K562 (cell line): ENCODE measurements around the gene KBTBD4. TPM values are rescaled to one million over a fixed set of nuclear protein-coding genes. Genes with fewer than 3 reads are reported as not detected.

Experiments
- ATF1 ChIP-seq, 2 experiments: fragments of 450-650 bp in 1 of 2; IDR thresholded peaks; 2 replicates each; pipeline ENCODE4 v1.6.1; 2016; ENCODE audit warnings: missing compliant biosample characterization in 1 of 2, missing genetic modification characterization in 1 of 2
- BRF2 ChIP-seq: IDR thresholded peaks from 3 replicates; pipeline ENCODE4 v1.6.1; 2011; ENCODE audit warnings: borderline replicate concordance, mild to moderate bottlenecking; ENCODE audit not compliant: insufficient read length, insufficient read depth
- CAMTA2 ChIP-seq: fragments of 250-450 bp; sonication (Bioruptor Pico); conservative IDR thresholded peaks from 2 replicates; pipeline ENCODE4 v1.5.1; 2022
- DDX20 ChIP-seq: fragments of 450-650 bp; IDR thresholded peaks from 2 replicates; pipeline ENCODE4 v1.6.1; 2016; ENCODE audit warnings: missing genetic modification characterization, low read depth, mild to moderate bottlenecking, missing compliant biosample characterization, moderate library complexity
- FOXK1 ChIP-seq: sonication (generic); formaldehyde crosslinking; IDR thresholded peaks from 2 replicates; pipeline ENCODE4 v1.8.0; 2022; ENCODE audit warnings: missing genetic modification reagents, mild to moderate bottlenecking, borderline replicate concordance
- HCFC1 ChIP-seq: IDR thresholded peaks from 2 replicates; pipeline ENCODE4 v1.6.1; 2012; ENCODE audit warnings: low read depth, low read length, improper control_type of control experiment
- HEY1 ChIP-seq: fragments of 250-450 bp; sonication (Bioruptor Pico); IDR thresholded peaks from 2 replicates; pipeline ENCODE4 v1.5.0; 2020; ENCODE audit warnings: mild to moderate bottlenecking, moderate library complexity, borderline replicate concordance
- HMGXB4 ChIP-seq: sonication (generic); formaldehyde crosslinking; IDR thresholded peaks from 2 replicates; pipeline ENCODE4 v1.8.1; 2023; ENCODE audit warnings: mild to moderate bottlenecking, missing genetic modification reagents
- KLF1 ChIP-seq: fragments of 450-650 bp; IDR thresholded peaks from 2 replicates; pipeline ENCODE4 v1.6.1; 2016; ENCODE audit warnings: missing genetic modification characterization, missing compliant biosample characterization
- L3MBTL2 ChIP-seq: fragments of 450-650 bp; IDR thresholded peaks from 2 replicates; pipeline ENCODE4 v1.6.1; 2016; ENCODE audit warnings: mild to moderate bottlenecking, moderate library complexity
- LEF1 ChIP-seq: fragments of 450-650 bp; IDR thresholded peaks from 2 replicates; pipeline ENCODE4 v1.6.1; 2016; ENCODE audit warnings: mild to moderate bottlenecking
- NR2C2 ChIP-seq, 2 experiments: fragments of 200-800 bp in 1 of 2; sonication (Bioruptor generic) in 1 of 2; sonication (generic) in 1 of 2; formaldehyde crosslinking in 1 of 2; IDR thresholded peaks; 2 replicates each; pipeline versions ENCODE4 v1.6.1 to v1.8.0; 2016 to 2022; ENCODE audit warnings: mild to moderate bottlenecking in 1 of 2, missing compliant biosample characterization in 1 of 2, missing genetic modification characterization in 1 of 2, missing genetic modification reagents in 1 of 2
- PHF20 ChIP-seq: fragments of 450-650 bp; IDR thresholded peaks from 2 replicates; pipeline ENCODE4 v1.6.1; 2018; ENCODE audit not compliant: partially characterized antibody
- PHF8 ChIP-seq: fragments of 200-600 bp; sonication (generic); IDR thresholded peaks from 2 replicates; pipeline ENCODE4 v1.6.1; 2012; ENCODE audit warnings: mixed run types, mild to moderate bottlenecking, inconsistent platforms, low read length, moderate library complexity, borderline replicate concordance
- PRDM10 ChIP-seq: fragments of 450-650 bp; IDR thresholded peaks from 2 replicates; pipeline ENCODE4 v1.6.1; 2018; ENCODE audit not compliant: partially characterized antibody
- RCOR1 ChIP-seq, 2 experiments: IDR thresholded peaks; 2 replicates each; pipeline ENCODE4 v1.6.1; 2012; ENCODE audit warnings: low read depth in 2 of 2, low read length in 2 of 2, borderline replicate concordance in 1 of 2, improper control_type of control experiment in 1 of 2
- TAF9B ChIP-seq: fragments of 450-650 bp; IDR thresholded peaks from 2 replicates; pipeline ENCODE4 v1.6.1; 2018; ENCODE audit warnings: mild to moderate bottlenecking; ENCODE audit not compliant: partially characterized antibody
- TRIM24 ChIP-seq, 2 experiments: fragments of 450-650 bp; IDR thresholded peaks; 2 replicates each; pipeline ENCODE4 v1.6.1; 2016
- ZFX ChIP-seq: sonication (generic); formaldehyde crosslinking; IDR thresholded peaks from 2 replicates; pipeline ENCODE4 v1.8.0; 2022; ENCODE audit warnings: mild to moderate bottlenecking, missing genetic modification reagents, moderate library complexity
- ZNF316 ChIP-seq: fragments of 450-650 bp; IDR thresholded peaks from 2 replicates; pipeline ENCODE4 v1.6.1; 2016
- polyA plus RNA-seq, 8 experiments: library from polyadenylated mRNA; depleted of rRNA in 4 of 8; stranded (reverse) in 5 of 8; unstranded in 3 of 8; fragments of >200 nt; fragmentation: Nextera tagmentation in 2 of 8; fragmentation: Illumina TruSeq in 1 of 8; extraction: Ambion mirVana in 2 of 8; extraction: Trizol in 1 of 8; gene quantifications; 2 replicates each; pipeline versions ENCODE4 v1.2.1 to v1.2.3, GENCODE V29; 2011 to 2014; ENCODE audit warnings: inconsistent platforms in 1 of 8, missing spikeins in 1 of 8
- total RNA-seq, 7 experiments: library from RNA; depleted of rRNA in 6 of 7; stranded (reverse); fragments of >200 nt in 6 of 7; fragmentation: Illumina TruSeq in 2 of 7; extraction: Trizol in 2 of 7; gene quantifications; 2 replicates each; pipeline versions ENCODE4 v1.2.1 to v1.2.3, GENCODE V29; 2011 to 2021; ENCODE audit warnings: low replicate concordance in 1 of 7

KBTBD4 gene
- total and polyA plus RNA-seq, 9 of the 15 experiments (the other 6 are each of a cell fraction or from before 2014, with no cell fraction given), result 7.0 to 33.9 (median 13.3) TPM

GRCh38 chr11:47552566-47553405 is 26.0 kb downstream of the KBTBD4 start, which contains the start of gene CELF1 (continued):
- TF ChIP-seq KLF1 (tag) (peak; percentile 38; the same call in 1 of the 2 replicates), TAF9B (no peak), PRDM10 (peak; percentile 53), LEF1 (no peak), CAMTA2 (CRISPR knock-in tag) (no peak), DDX20 (tag) (no peak), HCFC1 (peak; percentile 75), PHF8 (peak; percentile 70; the same call in 1 of the 2 replicates), NR2C2 (CRISPR knock-in tag; IDR thresholded peaks at IDR 0.05) (peak; percentile 33; the same call in 1 of the 2 replicates), NR2C2 (tag; IDR thresholded peaks at IDR 0.05) (peak; percentile 75; the same call in 1 of the 2 replicates), TRIM24 (IDR thresholded peaks at IDR 0.05) (no peak), BRF2 (no peak), HMGXB4 (CRISPR knock-in tag) (peak; percentile 47), ZNF316 (0 out of 2 replicates have a peak, but pooled peaks have one; percentile 1), L3MBTL2 (peak; percentile 12; the same call in 1 of the 2 replicates), ATF1 (CRISPR knock-in tag; IDR thresholded peaks at IDR 0.05) (no peak), ATF1 (tag; IDR thresholded peaks at IDR 0.05) (peak; percentile 85), FOXK1 (CRISPR knock-in tag) (peak; percentile 94; the same call in 1 of the 2 replicates), ZFX (CRISPR knock-in tag) (peak; percentile 83), RCOR1 (IDR thresholded peaks at IDR 0.05; ENCODE audit: borderline replicate concordance in 1 of 2, low read depth in 2 of 2, low read length in 2 of 2) (peak in 1 of 2 experiments; percentile 64; a peak in 2 of 4 replicates), PHF20 (no peak), HEY1 (CRISPR knock-in tag) (no peak)
